Retina (tissue), 1 donor: ENCODE data around the gene HIVEP2.
A peak's percentile ranks its signal among the peaks of the same experiment; 100 is the strongest.

Experiments used
- DNase-seq: peaks from one replicate; pipeline ENCODE4 v3.0.0-alpha.2; 2016

The HIVEP2 gene

GRCh38 chr6:142945446-142946180 lies 637 bp upstream of the HIVEP2 start:
- no peak for DNase-seq

- peak; percentile 90 for DNase-seq
These were observed 590 bp downstream of the HIVEP2 start for GRCh38 chr6:142944124-142945048.

- peak; percentile 69 for DNase-seq
These were observed 1.3 kb downstream of the HIVEP2 start for GRCh38 chr6:142943711-142944123.

DNA sequence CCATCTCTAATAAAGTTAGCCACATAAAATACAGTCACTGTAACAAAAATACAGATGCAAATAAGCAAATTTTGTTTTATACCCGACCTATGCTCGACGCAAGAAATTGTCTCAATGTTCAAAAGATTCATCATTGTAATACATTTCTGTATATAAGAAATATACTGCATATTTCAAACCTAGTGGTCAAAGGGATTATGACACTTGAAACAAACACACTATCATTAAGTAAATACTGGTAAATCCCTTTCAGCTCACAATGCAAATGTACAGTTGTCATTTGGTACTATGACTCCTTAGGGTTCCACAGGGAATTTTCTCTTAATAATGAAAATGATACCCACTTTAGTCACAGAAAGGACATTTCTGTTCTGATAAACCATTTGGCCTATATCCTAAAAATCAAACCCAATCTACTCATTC lies 2.2 kb downstream of the HIVEP2 start:
- DNase-seq = peak; percentile 4

- no peak for DNase-seq
These were observed 2.7 kb downstream of the HIVEP2 start for GRCh38 chr6:142942238-142942637.

GRCh38 chr6:142941018-142941417 lies 4.0 kb downstream of the HIVEP2 start:
- no peak for DNase-seq

DNA sequence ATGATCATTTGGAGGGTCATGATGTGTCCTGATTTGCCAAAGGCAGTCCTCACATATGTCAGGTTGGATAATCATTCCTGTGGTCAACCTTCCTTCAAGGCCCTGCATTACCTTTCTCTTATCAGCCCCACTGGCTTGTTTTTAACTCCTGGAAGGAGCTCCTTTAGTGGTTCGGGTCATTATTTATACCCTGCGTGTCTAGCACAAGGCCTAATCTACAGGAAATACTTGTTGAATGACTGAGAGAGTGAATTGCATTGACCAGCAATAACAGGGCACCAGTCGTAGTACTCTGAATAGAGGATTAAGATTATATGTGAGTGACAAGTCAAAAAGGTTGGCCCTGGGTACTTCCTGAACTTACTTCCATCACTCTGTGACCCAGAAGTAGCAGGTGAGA lies 4.5 kb downstream of the HIVEP2 start:
- no peak for DNase-seq

- no peak for DNase-seq
These were observed 6.5 kb downstream of the HIVEP2 start for GRCh38 chr6:142938510-142938909.

GRCh38 chr6:142937986-142938385 lies 7.0 kb downstream of the HIVEP2 start:
- DNase-seq = no peak

DNA sequence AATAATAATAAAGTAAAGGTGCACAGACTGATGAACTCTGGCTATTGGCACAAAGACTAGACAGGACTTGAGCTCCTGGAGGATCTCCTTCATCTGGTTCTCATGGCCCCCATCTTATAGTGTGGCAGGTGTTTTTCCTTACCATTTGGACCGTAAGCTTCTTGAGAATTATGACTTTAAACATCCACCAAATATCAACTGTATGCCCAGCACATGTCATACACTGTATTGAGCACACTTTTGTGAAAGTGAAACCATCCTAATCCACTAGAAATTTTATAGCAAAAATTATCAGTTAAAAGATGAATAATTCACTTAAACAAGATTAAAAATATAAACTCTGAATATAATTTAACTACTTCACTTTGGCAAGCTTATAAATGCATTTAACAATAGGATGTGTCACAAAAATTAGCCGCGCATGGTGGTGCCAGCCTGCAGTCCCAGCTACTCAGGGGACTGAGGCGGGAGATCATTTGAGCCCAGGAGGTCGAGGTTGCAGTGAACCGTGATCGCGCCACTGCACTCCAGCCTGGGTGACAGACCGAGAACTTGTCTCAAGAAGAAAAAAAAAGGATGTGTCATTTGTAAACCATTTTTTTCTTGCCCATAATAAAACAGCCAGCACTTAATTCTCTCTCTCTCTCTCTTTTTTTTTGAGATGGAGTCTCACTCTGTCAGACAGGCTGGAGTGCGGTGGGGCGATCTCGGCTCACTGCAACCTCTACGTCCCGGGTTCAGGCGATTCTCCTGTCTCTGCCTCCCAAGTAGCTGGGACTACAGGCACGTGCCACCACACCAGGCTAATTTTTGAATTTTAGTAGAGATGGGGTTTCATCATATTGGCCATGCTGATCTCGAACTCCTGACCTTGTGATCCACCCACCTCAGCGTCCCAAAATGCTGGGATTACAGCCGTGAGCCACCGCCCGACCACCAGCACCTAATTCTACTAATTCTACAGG lies 9.1 kb downstream of the HIVEP2 start:
- peak; percentile 66 for DNase-seq

DNA sequence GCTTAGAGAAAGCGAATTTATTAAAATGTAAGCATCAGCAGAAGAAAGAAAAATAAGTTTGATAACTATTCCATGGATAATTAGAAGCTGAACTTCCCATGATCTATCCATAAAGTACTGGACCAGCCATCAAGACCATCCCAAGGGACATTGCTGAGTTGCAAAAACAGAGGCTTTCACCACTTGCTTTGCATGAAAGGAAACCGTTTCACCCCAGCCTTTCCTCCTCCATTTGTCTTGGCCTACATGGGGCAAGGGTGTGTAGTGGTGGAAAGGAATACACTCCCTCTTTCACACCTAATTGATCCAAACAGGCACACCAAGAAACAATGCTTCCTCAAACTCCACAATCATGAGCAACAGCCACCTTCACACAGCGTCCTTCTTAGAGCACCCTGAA lies 10.4 kb downstream of the HIVEP2 start:
- no peak for DNase-seq

DNA sequence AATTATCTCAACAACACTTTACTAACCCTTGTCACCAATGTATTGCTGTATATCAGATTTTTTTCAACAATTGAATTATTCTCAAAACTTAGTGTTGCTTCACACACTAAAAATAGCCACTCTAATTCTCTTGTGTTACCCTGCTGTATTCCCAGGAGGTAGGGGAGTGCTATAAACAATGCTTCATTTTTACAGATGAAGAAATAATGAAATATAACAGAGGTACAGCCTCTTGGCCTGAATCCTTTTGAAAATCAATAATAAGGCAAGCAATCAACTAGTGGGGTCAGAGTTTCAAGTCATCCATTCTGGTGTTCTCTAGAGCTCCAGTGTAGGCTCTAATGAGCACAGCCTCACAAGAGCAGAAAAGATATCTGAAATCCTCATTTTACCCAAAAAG lies 10.9 kb downstream of the HIVEP2 start:
- no peak for DNase-seq

- no peak for DNase-seq
These were observed 11.3 kb downstream of the HIVEP2 start for GRCh38 chr6:142933701-142934100.

- no peak for DNase-seq
These were observed 12.1 kb downstream of the HIVEP2 start for GRCh38 chr6:142932889-142933288.

- no peak for DNase-seq
These were observed 15.1 kb downstream of the HIVEP2 start for GRCh38 chr6:142929751-142930358.

- no peak for DNase-seq
These were observed 17.1 kb downstream of the HIVEP2 start for GRCh38 chr6:142927904-142928303.

- DNase-seq = no peak
These were observed 17.8 kb downstream of the HIVEP2 start for GRCh38 chr6:142927271-142927580.

- DNase-seq = peak; percentile 85
These were observed 18.3 kb downstream of the HIVEP2 start for GRCh38 chr6:142926494-142927270.

DNA sequence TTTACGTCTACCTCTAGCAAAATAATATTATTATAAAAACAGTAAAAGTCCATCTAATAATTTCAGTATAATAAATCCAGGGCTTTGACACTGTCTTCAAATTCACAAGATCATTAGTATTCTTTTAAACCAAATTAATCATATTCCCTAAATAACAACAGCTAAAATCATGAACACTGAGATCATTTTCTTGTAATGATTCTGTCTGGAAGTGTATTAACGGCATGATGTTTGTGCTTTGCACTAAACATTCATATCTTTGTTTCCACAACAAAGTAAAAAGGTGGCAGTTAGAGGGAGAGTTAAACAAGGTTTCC lies 18.8 kb downstream of the HIVEP2 start:
- DNase-seq = no peak

DNA sequence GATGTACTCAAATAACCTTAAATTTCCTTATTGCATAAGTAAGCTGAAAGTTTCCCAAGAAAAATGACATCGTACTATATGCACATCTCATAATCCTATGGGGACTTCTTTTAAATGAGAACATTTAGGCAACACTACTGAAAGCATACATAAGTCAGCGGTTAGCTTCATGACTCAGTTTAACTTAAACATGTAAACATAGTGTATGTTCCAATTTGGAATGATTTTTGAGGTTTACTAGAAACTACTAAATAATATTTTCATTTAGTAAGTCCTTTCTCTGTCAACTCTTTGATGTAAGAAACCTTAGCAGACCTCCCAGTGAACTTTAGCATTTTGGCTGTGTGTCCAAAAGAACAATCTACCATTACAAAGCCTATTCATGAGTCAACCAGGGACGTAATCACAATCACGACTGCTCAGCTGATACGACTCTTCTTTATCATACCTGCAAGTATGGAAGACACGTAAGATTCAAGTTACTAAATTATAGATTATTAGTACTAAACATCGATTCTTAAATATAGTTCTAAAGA lies 19.3 kb downstream of the HIVEP2 start:
- DNase-seq = no peak

- DNase-seq = no peak
These were observed 26.5 kb downstream of the HIVEP2 start for GRCh38 chr6:142918339-142919042.
